Measurements from ENCODE around the gene CD40.

The CD40 gene

GRCh38 chr20:46145713-46146112 lies 27.6 kb downstream of the CD40 start:
- H3K9me3 ChIP-seq (ENCODE audit: insufficient read depth, low read length), result no peaks in the 10 kb centered on the region
- no peaks in the 10 kb centered on the region for H3K36me3 ChIP-seq (ENCODE audit: low read length)
- no peak overlapping the region for H3K9ac ChIP-seq (ENCODE audit: low read length)
- no peaks in the 10 kb centered on the region for H3F3A ChIP-seq (ENCODE audit: insufficient read depth)
- H2AFZ ChIP-seq (ENCODE audit: low read depth, low read length, severe bottlenecking), result no peak overlapping the region
- no peak overlapping the region for H3K4me3 ChIP-seq (ENCODE audit: insufficient read depth, low read length, poor library complexity, severe bottlenecking)
- H3K27ac ChIP-seq (ENCODE audit: low read depth, low read length), result no peak overlapping the region
- H3K27me3 ChIP-seq (ENCODE audit: low read length), result 0 out of 2 replicates have a peak, but pooled peaks cover 4% of the 10 kb centered on the region
- no peaks in the 10 kb centered on the region for H3K9me2 ChIP-seq (replicated peaks; ENCODE audit: insufficient read depth, low read length)
- no peaks in the 10 kb centered on the region for H4K20me1 ChIP-seq (ENCODE audit: low read depth, low read length)
- no peak overlapping the region for H3K4me2 ChIP-seq (ENCODE audit: low read depth, low read length, poor library complexity, severe bottlenecking)
- H3K79me2 ChIP-seq (ENCODE audit: insufficient read depth, low read length), result no peaks in the 10 kb centered on the region
- TF ChIP-seq CTCF (IDR thresholded peaks at IDR 0.05; ENCODE audit: insufficient read depth, low read length, poor library complexity, severe bottlenecking) (no peak), EZH2phosphoT487 (conservative IDR thresholded peaks at IDR 0.05; ENCODE audit: low read length) (no peak)

GRCh38 chr20:46148313-46149208 lies 30.4 kb downstream of the CD40 start:
- Histone ChIP-seq H4K20me1 (ENCODE audit: low read depth, low read length) (no peaks in the 10 kb centered on the region), H3F3A (ENCODE audit: insufficient read depth) (no peaks in the 10 kb centered on the region), H3K9me2 (replicated peaks; ENCODE audit: insufficient read depth, low read length) (no peaks in the 10 kb centered on the region), H3K9me3 (ENCODE audit: insufficient read depth, low read length) (no peaks in the 10 kb centered on the region), H3K36me3 (ENCODE audit: low read length) (no peaks in the 10 kb centered on the region), H3K27ac (ENCODE audit: low read depth, low read length) (no peak overlapping the region), H2AFZ (ENCODE audit: low read depth, low read length, severe bottlenecking) (no peak overlapping the region), H3K27me3 (ENCODE audit: low read length) (no peaks in the 10 kb centered on the region), H3K4me3 (ENCODE audit: insufficient read depth, low read length, poor library complexity, severe bottlenecking) (no peak overlapping the region), H3K79me2 (ENCODE audit: insufficient read depth, low read length) (no peaks in the 10 kb centered on the region), H3K9ac (ENCODE audit: low read length) (no peak overlapping the region), H3K4me2 (ENCODE audit: low read depth, low read length, poor library complexity, severe bottlenecking) (no peak overlapping the region)
- TF ChIP-seq EZH2phosphoT487 (conservative IDR thresholded peaks at IDR 0.05; ENCODE audit: low read length) (no peak), CTCF (IDR thresholded peaks at IDR 0.05; ENCODE audit: insufficient read depth, low read length, poor library complexity, severe bottlenecking) (no peak)

GRCh38 chr20:46150943-46151342 lies 32.8 kb downstream of the CD40 start:
- Histone ChIP-seq H3K27me3 (ENCODE audit: low read length) (no peaks in the 10 kb centered on the region), H3K9ac (ENCODE audit: low read length) (no peak overlapping the region), H3K4me2 (ENCODE audit: low read depth, low read length, poor library complexity, severe bottlenecking) (no peak overlapping the region), H4K20me1 (ENCODE audit: low read depth, low read length) (no peaks in the 10 kb centered on the region), H3K9me2 (replicated peaks; ENCODE audit: insufficient read depth, low read length) (no peaks in the 10 kb centered on the region), H3K27ac (ENCODE audit: low read depth, low read length) (no peak overlapping the region), H3K9me3 (ENCODE audit: insufficient read depth, low read length) (no peaks in the 10 kb centered on the region), H2AFZ (ENCODE audit: low read depth, low read length, severe bottlenecking) (no peak overlapping the region), H3K36me3 (ENCODE audit: low read length) (no peaks in the 10 kb centered on the region), H3K4me3 (ENCODE audit: insufficient read depth, low read length, poor library complexity, severe bottlenecking) (no peak overlapping the region), H3F3A (ENCODE audit: insufficient read depth) (no peaks in the 10 kb centered on the region), H3K79me2 (ENCODE audit: insufficient read depth, low read length) (no peaks in the 10 kb centered on the region)
- no peak for TF ChIP-seq CTCF (IDR thresholded peaks at IDR 0.05; ENCODE audit: insufficient read depth, low read length, poor library complexity, severe bottlenecking)
